Suppressor macrophage treated with lipopolysaccharide for 4 hours (primary cell): Measurements from ENCODE around the gene TRAPPC12.
"Not testable (repeated sequence)": the region's sequence is repeated elsewhere in the genome, so short reads cannot be mapped to it uniquely, and the experiment has no call there.

Experiments used
- DNase-seq: peaks from one replicate; pipeline ENCODE4 v3.0.0-alpha.2; 2020

The TRAPPC12 gene

GRCh38 chr2:3488855-3489763 is 109.6 kb downstream of the TRAPPC12 start:
- DNase-seq = no peak

GRCh38 chr2:3489764-3490115 is 110.2 kb downstream of the TRAPPC12 start:
- DNase-seq = no peak

- DNase-seq = no peak
Observed at GRCh38 chr2:3490191-3491170, 111.0 kb downstream of the TRAPPC12 start.

GRCh38 chr2:3491306-3491705 is 111.8 kb downstream of the TRAPPC12 start:
- no peak for DNase-seq

- no peak for DNase-seq
Observed at GRCh38 chr2:3491716-3492474, 112.4 kb downstream of the TRAPPC12 start.

- not testable (repeated sequence) for DNase-seq
Observed at GRCh38 chr2:3492475-3492787, 112.9 kb downstream of the TRAPPC12 start.

- DNase-seq = no peak
Observed at GRCh38 chr2:3492951-3493614, 113.6 kb downstream of the TRAPPC12 start.

GRCh38 chr2:3493615-3494007 is 114.1 kb downstream of the TRAPPC12 start:
- DNase-seq = no peak

- no peak for DNase-seq
Observed at GRCh38 chr2:3494984-3495666, 115.6 kb downstream of the TRAPPC12 start.

GRCh38 chr2:3496708-3497080 is 117.2 kb downstream of the TRAPPC12 start:
- DNase-seq = not testable (repeated sequence)

GRCh38 chr2:3498783-3499394 is 119.4 kb downstream of the TRAPPC12 start:
- DNase-seq = no peak

- DNase-seq = no peak
Observed at GRCh38 chr2:3500326-3500899, 120.9 kb downstream of the TRAPPC12 start.

- no peak for DNase-seq
Observed at GRCh38 chr2:3503046-3503445, 123.6 kb downstream of the TRAPPC12 start.

- no peak for DNase-seq
Observed at GRCh38 chr2:3503483-3503882, 124.0 kb downstream of the TRAPPC12 start.

- no peak for DNase-seq
Observed at GRCh38 chr2:3504741-3505140, 125.2 kb downstream of the TRAPPC12 start.

GRCh38 chr2:3505771-3506170 is 126.3 kb downstream of the TRAPPC12 start:
- DNase-seq = no peak

GRCh38 chr2:3512086-3512485 is 132.6 kb downstream of the TRAPPC12 start:
- no peak for DNase-seq

- no peak for DNase-seq
Observed at GRCh38 chr2:3513026-3513810, 133.7 kb downstream of the TRAPPC12 start.

GRCh38 chr2:3515438-3515837 is 135.9 kb downstream of the TRAPPC12 start:
- DNase-seq = not testable (repeated sequence)

GRCh38 chr2:3516831-3517230 is 137.3 kb downstream of the TRAPPC12 start:
- DNase-seq = no peak
